Stimulated activated CD8-positive, alpha-beta memory T cell treated with anti-CD3 and anti-CD28 coated beads, Interleukin-2, amount 100 ng/mL, for 1 hour (primary cell): ENCODE results near the gene GRID2IP.
"Not testable (repeated sequence)": the region's sequence is repeated elsewhere in the genome, so short reads cannot be mapped to it uniquely, and the experiment has no call there.

ENCODE experiments used
- DNase-seq, 2 donors: peaks; one replicate each; pipeline ENCODE4 v3.0.0-alpha.2; 2020; ENCODE audit warnings: low read depth in 2 of 2

GRID2IP gene

DNA sequence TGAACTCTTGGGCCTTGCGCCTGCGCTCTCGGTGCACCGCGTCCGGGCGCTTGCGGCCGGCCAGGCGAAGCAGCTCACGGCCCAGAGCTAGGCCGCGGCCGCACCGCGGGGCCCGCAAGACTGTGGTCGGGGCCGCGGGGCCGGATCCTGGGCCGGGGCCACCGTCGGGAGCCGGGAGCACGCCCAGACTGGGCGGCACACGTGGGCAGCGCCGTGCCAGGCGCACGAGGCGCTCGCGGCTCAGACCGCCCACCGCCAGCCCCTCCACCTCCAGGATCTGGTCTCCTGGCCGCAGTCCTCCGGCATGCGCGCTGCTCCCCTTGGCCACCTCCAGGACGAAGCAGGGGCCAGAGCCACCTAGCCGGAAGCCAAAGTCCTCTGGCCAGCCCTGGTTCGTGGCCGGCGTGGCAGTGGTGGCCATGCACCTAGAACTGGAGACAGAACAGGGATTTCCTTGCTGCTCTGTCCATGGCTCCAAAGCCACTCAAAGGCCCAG lies at the start of gene GRID2IP:
GRID2IP (minus strand) TSS at position 446 of the 496 bp plus-strand sequence; CDS start at position 421, 25 bp downstream.
- DNase-seq = no peak

DNA sequence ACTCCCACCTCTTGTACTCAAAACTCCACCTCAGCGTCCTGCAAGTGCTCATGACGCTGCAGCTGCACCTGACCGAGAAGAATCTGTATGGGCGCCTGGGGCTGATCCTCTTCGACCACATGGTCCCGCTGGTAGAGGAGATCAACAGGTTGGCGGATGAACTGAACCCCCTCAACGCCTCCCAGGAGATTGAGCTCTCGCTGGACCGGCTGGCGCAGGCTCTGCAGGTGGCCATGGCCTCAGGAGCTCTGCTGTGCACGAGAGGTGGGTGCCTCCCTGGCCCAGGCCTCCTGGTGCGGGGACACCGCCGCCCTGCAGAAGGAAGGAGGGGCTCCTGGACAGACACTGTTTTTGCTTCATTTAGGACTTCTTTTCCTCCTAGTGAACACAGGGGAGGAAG lies 48.8 kb upstream of the GRID2IP start:
- DNase-seq = no peak

DNA sequence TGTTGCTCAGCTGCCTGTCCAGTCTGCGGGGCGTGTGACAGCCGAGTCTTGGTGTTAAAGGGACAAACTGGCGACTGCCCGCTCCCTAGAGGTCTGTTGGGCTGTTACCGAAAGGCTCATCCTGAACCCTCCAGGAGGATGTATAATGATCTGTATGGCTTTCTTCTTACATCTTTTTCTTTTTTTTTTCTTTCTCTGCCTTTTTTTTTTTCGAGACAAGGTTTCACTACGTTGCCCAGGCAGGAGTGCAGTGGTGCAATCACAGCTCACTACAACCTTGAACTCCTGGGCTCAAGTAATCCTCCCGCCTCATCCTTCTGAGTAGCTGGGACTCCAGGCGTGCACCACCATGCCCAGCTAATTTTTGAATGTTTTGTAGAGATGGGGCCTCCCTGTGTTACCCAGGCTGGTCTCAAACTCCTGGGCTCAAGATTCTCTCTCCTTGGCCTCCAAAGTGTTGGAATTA lies 39.4 kb upstream of the GRID2IP start:
- DNase-seq = no peak

DNA sequence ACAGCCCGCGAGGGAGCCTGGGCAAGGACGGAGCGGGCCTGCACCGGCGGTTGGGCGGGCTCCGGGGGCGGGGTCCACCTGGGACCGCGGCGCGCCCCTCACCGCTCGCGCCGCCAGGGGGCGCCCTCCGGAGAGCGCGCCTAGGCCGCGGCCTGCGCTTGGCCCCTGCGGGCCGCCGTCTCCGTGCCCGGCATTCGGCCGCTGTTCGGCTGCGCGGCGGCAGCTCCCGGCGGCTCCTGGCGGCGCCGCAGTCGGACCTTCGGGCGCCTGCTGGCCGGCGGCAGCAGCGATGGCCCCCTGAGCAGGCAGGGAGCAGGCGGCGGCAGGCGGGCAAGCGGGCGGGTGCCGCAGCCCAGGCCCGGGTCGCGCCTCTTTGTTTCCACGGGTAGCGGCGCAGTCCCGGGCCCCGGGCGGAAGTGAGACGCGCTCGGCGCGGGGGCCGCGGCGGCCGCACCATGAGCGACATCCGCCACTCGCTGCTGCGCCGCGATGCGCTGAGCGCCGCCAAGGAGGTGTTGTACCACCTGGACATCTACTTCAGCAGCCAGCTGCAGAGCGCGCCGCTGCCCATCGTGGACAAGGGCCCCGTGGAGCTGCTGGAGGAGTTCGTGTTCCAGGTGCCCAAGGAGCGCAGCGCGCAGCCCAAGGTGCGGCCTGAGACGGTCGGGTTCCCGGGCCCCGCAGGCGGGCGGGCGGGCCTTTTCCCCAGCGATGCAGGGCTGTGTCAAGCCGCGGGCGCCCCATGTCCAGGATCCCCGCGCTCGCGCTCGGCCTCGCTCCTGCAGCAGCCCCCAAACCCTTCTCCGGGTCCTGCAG lies 38.8 kb upstream of the GRID2IP start, which contains the start of gene INTS15:
INTS15 (plus strand) TSS at position 193 of the 816 bp plus-strand sequence; CDS start at position 456, 263 bp downstream.
- peak; percentile 66 to 72 for DNase-seq

DNA sequence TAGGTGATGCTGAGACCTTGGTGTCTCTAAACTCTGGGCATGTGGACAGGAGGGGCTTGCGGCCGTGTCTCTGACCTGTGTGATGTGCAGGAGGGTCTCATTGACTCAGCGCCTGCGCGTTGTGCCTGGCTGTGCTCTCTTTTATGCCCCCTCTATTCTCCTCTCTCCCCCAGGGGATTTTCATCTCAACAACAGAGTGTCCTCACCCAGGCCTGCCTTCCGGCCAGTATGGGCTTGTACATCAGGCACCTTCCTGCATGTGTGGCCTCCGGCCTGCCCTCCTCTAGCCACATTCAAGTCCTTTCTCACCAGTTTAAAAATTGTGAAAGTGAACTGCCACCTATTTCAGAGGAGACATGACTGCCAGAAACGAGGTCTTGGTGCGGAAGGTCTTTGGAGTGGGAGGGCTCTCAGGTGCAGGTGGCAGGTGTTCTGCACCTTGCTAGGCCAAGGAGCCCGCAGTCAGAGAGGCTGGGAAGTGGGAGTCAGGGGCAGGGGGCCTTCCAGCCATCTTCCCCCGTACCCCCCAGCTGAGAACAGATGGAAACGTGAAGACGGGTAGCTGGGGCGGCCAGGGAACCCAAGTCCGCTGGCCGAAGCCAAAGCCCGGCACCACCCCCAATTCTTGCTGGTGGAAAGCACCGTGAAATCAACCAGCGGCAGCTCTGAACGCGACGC lies 38.0 kb upstream of the GRID2IP start:
- no peak for DNase-seq

DNA sequence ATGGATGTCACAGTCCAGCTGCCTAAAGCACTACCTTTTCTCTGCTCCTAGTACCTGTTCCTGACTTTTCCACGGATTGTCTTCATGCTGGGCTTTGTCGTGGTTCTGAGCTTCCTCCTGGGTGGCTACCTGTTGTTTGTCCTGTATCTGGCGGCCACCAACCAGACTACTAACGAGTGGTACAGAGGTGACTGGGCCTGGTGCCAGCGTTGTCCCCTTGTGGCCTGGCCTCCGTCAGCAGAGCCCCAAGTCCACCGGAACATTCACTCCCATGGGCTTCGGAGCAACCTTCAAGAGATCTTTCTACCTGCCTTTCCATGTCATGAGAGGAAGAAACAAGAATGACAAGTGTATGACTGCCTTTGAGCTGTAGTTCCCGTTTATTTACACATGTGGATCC lies 37.3 kb upstream of the GRID2IP start:
- no peak for DNase-seq

DNA sequence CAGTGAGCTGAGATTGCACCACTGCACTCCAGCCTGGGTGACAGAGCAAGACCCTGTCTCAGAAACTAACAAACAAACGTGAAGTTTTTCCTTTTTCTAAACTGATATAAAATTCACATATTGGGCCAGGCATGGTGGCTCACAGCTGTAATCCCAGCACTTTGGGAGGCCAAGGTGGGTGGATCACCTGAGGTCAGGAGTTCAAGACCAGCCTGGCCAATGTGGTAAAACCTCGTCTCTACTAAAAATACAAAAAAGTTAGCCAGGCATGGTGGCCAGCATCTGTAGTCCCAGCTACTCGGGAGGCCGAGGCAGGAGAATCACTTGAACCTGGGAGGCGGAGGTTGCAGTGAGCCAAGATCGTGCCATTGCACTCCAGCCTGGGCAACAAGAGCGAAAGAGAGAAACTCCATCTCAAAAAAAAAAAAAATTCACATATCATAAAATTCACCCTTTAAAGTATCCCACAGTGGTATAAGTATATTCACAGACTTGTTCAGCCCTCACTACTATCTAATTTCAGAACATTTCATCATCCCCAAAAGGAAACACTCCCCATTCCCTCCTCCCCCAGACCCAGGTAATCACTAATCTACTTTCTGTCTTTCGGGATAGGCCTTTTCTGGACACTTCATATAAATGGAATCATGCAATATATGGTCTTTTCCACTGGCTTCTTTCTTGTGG lies 34.6 kb upstream of the GRID2IP start:
- not testable (repeated sequence) for DNase-seq

DNA sequence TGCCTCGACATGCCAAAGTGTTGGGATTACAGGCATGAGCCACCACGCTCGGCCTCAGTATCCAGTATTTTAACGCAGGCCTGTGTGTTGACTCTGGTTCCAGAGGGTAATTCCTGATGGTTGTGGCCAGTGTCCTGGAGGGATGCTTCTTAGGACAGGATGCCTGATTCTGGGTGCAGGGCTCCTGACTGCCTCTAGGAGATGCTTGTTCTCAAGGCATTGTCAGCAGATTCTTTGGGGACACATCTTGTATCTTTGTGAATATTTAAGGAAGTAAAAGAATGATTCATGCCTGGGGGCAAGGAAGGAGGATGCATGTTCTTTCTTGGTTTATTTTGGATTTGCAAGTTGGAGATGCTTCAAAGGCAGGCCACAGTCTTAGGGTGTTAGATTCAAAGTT lies 28.2 kb upstream of the GRID2IP start:
- no peak for DNase-seq

DNA sequence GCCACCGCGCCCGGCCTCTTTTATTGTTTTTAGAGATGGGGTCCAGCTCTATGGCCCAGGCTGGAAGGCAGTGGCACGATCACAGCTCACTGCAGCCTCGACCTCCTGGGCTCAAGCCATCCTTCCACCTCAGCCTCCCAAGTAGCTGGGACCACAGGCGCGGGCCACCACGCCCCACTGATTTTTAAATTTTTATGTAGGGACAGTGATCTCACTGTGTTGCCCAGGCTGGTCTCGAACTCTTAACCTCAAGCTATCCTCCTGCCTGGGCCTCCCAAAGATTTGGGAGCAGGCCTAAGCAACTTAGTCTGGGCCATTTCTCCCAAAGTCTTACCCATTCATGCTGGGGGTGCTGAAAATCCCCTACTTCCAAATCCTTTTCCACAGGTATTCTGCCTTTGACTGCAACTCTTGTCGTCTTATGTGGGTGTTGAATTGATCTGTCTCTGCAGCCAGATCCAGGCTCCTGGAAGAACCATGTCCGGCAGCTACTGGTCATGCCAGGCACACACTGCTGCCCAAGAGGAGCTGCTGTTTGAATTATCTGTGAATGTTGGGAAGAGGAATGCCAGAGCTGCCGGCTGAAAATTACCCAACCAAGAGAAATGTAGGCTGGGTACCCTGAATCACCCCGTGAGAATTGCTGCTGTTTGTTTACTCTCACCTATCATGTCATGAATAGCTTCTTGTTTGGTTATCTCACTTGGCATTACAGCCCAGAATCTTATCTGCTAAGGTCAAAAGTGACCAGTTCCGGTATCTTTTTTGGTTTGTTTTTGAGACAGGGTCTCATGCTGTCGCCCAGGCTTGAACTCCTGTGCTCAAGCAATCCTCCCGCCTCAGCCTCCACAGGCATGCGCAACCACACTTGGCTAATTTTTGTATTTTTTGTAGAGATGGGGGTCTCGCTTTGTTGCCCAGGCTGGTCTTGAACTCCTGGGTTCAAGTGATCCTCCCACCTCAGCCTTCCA lies 27.1 kb upstream of the GRID2IP start:
- DNase-seq = no peak

DNA sequence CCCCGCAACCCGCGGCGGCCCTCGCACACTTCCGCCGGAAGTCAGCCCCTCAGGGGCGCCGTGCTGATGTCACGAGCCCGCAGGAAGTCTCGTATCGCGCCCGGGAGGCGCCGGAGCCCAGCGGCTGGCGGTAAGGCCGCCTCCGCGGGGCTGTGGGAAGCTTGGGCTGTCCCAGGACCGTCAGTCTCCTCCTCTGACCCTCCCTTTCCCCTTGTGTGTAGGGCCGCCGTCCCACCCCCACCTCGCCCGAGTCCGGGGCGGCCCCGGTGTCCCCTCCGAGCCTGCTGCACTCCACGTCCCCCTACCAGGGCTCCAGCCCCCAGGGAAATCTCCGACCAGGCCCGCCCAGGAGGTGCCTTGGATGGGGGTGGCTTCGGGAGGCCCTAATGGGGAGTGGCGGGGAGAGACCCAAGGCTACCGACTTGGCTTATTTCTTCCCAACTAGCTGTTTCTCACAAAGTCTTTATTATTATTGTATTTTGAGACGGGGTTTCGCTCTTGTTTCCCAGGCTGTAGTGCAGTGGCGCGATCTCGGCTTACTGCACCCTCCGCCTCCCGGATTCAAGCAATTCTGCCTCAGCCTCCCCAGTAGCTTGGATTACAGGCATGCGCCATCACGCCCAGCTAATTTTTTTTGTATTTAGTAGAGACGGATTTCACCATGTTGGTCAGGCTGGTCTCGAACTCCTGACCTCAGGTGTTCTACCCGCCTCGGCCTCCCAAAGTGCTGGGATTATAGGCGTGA lies 26.3 kb upstream of the GRID2IP start, which contains the start of gene ZDHHC4:
ZDHHC4 (plus strand) TSS at position 86 of the 745 bp plus-strand sequence. CDS start 3,108 bp downstream, outside the sequence.
- peak; percentile 73 to 76 for DNase-seq

DNA sequence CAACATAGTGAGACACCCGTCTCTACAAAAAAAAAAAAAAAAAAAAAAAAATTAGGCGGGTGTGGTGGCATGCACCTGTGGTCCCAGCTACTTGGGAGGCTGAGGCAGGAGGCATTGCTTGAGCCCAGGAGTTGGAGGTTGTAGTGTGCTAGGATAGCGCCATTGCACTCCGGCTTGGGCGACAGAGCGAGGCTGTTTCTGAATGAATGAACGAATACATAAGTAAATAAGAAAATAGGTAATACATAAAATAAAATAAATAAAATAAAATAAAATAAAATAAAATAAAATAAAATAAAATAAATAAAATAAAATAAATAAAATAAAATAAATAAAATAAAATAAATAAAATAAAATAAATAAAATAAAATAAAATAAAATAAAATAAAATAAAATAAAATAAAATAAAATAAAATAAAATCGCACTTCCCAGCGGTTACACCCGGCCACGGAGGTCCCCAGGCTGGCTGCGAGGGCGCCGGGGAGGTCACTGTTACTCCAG lies 25.7 kb upstream of the GRID2IP start:
- not testable (repeated sequence) for DNase-seq

DNA sequence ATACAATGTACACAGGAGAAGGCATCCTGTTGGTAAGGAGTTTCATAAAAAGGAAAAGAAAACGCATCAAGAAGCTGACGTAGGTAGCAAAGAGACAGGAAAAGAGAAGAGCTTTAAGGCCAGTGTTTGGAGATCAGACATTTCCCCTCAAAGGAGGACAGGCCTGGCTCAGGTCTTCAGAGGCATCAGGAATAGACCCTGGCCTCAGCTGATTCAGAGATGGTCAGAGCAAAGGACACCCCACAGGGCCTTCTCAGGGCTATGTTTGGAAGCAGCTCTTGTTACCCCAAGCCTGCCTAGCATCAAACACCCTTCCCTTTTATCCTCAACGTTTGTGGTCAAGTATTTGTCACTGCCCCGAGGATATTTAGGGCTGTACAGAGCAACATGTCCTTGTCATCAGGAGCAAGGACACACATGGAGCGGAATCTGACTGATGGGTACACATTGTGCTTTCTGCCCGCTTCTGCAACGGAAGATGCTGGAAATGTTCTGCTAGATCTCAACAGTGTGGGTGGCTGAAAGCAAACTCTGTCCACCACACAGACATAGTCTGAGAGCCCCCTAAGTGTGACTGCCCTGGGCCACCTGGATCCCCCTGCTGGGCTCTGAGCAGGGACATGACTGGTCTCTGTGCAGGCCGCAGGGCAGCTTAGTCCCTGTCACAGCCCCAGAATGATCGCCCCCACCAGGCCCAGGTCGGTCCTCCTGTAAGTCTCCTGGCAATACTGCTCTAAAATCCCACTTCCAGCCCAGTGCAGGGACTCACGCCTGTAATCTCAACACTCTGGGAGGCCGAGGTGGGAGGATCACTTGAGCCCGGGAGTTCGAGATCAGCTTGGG lies 25.0 kb upstream of the GRID2IP start:
- DNase-seq = no peak

DNA sequence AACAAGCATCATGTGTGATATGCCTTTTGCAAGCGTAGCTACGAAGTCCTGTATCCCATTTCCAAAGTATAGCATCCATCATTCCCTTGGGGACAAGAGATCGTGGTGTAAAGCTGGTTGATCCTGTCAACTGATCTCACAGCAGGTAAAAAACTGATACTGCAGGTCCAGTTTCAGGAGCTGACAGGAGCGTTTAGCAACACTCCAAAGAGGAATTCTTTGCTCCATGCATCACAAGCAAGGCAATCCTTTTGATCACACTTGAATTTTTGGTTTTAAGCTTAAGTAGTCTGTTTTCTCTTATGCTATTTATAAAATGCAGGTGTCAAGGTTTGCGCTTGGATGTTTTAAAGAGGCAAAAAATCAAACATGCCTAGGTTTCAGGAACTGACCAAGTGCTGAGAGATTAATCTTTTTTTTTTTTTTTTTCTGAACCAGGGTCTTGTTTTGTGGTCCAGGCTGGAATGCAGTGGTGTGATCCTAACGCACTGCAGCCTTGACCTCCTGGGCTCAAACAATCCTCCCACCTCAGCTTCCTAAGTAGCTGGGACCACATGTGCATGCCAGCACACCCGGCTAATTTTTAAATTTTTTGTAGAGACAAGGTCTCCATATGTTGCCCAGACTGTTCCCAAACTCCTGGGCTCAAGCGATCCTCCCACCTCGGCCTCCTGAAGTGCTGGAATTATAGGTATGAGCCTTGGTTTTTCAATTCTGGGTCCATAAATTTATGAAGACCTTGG lies 24.2 kb upstream of the GRID2IP start:
- no peak for DNase-seq

DNA sequence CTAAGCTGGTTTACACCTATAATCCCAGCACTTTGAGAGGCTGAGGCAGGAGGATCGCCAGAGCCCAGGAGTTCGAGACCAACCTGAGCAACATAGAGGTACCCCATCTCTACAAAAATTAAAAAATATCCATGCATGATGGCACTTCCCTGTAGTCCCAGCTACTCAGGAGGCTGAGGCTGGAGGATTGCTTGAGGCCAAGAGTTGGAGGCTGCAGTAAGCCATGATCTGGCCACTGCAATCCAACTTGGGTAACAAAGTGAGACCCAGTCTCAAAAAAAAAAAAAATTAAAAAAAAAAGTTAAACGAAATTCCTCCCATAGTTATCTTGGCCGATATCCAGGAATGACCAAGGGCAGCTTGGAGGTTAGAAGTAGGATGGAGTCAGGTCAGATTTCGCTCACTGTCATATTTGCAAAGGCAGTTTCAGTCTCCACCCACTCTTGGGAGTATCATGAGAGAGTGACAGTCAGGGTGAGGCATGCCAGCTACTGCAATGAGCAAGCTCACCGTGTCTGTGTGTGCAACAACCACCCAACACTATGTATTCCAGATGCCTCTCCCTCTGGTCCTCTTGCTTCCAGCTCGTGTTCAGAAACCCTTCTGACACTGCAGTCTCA lies 20.0 kb upstream of the GRID2IP start:
- DNase-seq = no peak

DNA sequence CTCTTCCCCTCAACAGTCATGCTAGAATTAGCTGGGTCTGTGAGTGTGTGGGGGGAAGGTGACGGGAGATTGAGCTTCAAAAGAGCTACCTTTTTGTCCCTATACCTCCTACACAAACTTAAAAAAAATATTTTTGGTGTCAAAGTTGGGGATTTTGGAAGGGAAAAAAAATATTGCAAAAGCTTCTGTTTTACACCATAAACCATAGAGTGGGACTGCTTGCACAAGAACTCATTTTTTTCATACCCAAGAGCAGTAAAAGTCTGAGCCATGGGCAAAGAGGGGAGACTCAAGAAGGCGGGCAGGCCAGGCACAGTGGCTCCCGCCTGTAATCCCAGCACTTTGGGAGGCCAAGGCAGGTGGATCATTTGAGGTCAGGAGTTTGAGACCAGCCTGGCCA lies 16.6 kb upstream of the GRID2IP start:
- no peak for DNase-seq

DNA sequence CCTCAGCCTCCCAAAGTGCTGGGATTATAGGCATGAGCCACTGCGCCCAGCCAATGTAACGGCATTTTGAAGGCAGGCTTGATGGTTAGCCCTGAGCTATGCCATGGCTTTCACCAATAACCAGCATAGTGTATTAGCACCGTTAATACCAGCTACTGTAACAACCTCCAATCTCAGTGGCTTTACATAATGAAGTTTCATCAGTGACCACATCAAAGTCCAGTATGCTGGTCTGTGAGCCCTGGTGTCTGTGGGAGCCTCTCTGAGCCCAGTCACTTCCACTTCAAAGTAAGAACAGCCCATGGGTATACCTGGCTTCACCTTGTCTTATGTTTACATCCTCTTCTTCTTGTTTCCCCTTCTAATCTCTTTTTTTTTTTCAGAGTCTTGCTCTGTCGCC lies 14.4 kb upstream of the GRID2IP start:
- no peak for DNase-seq

DNA sequence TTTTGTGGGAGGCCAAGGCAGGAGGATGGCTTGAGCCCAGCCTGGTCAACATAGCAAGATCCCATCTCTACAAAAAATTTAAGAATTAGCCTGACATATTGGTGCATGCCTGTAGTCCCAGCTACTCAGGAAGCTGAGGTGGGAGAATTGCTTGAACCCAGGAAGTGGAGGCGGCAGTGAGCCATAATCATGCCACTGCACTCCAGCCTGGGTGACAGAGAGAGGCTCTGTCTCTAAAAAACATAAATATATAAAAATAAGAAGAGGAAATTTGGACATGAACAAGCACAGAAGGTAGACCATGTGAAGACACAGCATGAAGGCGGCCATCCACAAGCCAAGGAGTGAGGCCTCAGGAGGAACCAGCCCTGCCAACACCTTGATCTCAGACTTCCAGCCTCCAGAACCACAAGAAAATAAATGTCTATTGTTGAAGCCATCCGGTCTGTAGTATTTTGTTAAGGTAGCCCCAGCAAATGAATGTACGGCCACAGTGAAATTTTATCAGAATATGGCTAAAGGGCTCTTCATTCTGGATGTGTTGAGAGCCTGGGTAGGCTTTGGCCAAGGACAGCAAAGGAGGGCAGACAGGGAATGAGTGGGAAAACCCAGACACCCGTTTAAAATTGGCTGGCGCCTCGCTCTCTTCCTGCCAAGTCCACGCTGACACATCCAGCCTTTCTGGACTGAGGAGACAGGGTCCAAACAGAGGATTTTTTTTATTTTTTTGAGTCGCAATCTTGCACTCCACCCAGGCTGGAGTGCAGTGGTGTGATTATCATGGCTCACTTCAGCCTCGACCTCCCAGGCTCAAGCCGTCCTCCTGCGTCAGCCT lies 12.9 kb upstream of the GRID2IP start:
- no peak for DNase-seq
